GM04504 (cell line): Measurements from ENCODE around the gene TDP1.
A peak's percentile ranks its signal among the peaks of the same experiment; 100 is the strongest.

ENCODE experiments used
- DNase-seq: peaks from one replicate; pipeline ENCODE4 v3.0.0-alpha.2; 2012; ENCODE audit warnings: low read depth

The TDP1 gene

GRCh38 chr14:89955745-89956660 is at the start of gene TDP1:
TSS of gene TDP1 (plus strand) at chr14:89955927. CDS start at chr14:89963115, 7,188 bp downstream.
- DNase-seq, result peak; percentile 89

GRCh38 chr14:89906000-89906399 is 49.7 kb upstream of the TDP1 start:
- no peak for DNase-seq

GRCh38 chr14:89907655-89908054 is 48.1 kb upstream of the TDP1 start:
- no peak for DNase-seq

GRCh38 chr14:89908712-89909450 is 46.8 kb upstream of the TDP1 start:
- no peak for DNase-seq

- DNase-seq, result no peak
Measured at GRCh38 chr14:89909586-89909985, 46.1 kb upstream of the TDP1 start.

DNA sequence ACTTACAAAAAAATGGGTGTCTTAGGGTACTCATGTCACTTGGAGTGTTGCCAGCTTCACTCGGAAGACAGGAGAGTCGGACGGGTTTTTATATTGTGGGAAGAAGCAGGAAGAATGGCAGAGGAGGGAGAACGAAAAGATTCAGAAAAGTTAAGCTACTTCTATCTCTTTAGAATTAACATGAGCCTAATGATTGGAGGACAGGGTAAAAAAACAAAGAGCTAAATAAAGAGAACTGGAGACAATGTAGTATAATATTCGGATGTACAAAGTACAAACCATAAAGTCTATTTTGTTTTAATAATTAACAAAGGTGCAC is 45.1 kb upstream of the TDP1 start:
- no peak for DNase-seq

GRCh38 chr14:89911010-89911919 is 44.5 kb upstream of the TDP1 start:
- no peak for DNase-seq

DNA sequence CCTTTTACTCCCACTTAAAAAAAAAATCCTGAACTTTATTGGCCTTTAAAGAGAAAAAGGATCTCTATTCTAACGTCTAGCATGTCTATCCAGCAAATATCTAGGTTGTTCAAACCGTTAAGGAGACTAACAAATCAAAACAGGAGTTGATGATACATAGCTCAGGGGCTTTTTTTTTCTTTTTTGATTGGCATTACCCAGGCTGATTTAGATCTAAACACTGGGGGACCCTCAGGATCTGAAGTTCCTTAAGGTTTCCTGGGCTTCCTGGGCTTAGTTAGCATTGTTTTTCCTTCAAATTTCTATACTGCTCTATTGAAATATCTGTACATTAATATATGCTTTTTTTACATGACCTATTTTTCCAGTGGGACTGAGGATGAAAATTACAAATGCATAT is 43.5 kb upstream of the TDP1 start:
- no peak for DNase-seq

- DNase-seq, result peak; percentile 98
Measured at GRCh38 chr14:89912667-89913211, 43.0 kb upstream of the TDP1 start.

GRCh38 chr14:89915114-89915878 is 40.4 kb upstream of the TDP1 start:
- peak; percentile 44 for DNase-seq

DNA sequence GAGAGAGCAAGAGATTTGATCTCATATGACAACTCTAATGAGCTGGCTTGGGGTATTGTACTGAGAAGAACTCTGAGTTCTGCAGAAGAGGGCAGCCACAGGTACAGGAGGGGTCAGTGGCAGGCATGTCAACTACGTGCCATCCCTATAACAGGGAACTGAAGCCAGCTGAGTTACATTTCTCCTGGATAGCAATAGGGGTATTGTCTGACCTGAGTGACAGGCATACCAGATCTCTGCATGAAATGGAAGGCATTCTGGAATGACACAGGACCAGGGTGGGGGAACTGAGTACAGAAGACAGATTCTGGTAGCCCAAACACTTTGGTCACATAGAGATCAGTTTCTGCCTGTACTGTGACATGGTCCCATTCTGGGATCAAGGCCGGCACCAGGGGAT is 37.0 kb upstream of the TDP1 start:
- no peak for DNase-seq

- no peak for DNase-seq
Measured at GRCh38 chr14:89920056-89920455, 35.7 kb upstream of the TDP1 start.

DNA sequence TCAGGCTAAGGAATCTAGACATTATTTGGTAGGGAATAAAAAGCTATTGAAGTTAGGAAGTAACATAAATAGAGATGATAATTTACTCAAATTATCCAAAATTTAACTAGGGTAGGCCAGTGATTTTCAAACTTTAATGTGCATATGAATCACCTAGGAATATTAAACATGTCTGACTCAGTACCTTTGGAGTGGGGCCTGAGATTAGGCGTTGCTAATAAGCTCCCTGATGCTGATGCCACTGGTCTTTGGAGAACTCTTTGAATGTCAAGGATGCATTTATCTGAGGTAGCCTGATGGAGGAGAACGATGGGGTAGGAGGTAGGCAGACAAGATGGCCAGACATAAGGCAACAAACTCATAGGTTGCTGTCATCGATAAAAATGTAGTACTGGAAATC is 34.4 kb upstream of the TDP1 start:
- DNase-seq, result no peak

DNA sequence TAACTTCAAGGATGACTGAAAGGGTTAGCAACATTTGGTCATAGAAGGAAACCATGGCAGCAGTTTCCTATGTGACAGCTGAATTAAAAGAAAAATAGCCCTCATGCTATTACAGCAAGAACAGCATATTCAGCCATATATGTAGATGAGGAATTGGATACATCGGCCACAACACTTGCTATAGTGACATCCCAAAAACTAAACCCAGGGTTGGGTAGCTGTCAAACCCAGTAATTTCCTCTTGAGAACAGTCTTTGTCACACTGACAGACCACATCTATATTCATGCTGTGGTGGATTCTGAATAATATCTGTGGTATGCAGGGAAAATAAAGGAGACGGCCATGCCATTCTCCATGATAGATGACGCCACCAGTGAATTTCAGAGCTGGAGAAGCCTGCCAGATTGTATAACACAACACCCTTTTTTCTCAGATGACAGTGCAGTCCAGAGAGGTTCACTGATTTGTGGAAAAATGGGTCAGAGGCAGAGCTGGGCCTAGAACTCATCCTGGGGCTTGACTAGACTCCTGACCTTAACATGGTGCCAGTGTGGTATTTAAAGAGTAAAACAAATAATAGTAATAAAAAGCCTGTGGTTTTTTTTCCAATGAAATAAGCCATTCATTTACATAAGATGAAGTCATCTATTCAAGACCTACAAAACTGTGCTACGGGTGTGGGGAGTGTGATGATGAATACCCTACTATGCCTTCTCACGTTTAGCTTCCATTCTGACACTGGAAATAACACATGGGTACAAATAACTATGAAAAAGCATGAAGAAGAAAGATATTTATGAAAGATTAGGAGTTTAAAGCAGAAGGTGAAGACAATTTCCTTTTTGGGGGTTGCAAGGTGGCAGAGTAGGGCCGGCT is 33.5 kb upstream of the TDP1 start:
- DNase-seq, result peak; percentile 80

DNA sequence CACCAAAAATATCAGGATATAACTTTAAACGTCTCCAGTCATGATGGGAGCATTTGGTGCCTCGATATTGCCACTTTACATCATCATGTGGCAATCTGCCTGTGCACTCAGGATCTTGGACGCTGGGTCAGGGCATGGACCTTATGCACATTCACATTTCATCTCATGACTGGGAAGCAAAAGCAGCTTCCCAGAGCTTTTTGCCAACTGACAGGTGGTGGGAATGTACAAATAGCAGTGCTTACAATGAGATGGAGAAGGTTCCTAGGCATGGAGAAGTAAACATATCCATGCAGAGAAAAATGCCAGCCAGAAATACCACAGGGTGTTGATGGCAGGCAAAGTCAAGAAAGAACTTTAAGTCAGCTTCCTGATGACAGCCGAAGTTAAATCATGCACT is 31.5 kb upstream of the TDP1 start:
- no peak for DNase-seq

GRCh38 chr14:89926694-89927093 is 29.0 kb upstream of the TDP1 start:
- no peak for DNase-seq

DNA sequence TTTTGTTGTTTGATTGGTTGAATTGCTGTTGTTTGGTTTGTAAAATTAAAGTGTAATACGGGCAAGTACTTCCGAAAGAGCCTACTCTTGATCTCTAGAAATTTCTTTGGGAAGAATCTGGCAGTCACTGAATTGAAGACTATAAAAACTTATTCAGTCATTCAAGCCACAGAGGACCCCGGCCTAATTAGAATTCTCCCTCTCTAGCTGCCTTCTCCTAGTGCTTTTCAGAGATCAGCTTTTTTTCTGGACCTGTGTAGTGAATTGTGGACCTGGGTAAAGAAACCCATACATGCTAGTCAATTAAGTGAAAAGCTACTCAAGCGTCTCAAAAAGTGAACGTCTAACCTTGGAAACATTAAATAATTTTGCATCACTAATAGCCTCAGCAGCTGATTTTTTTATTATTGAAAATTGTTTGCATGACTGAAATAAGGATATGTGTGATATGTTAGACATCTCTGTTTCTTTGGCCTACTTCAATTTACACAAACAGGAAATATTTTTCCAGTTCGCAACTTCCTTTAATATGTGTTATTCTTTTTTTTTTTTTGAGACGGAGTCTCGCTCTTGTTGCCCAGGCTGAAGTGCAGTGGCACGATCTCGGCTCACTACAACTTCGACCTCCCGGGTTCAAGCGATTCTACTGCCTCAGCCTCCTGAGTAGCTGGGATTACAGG is 28.4 kb upstream of the TDP1 start:
- DNase-seq, result no peak

GRCh38 chr14:89933002-89933401 is 22.7 kb upstream of the TDP1 start:
- DNase-seq, result no peak

DNA sequence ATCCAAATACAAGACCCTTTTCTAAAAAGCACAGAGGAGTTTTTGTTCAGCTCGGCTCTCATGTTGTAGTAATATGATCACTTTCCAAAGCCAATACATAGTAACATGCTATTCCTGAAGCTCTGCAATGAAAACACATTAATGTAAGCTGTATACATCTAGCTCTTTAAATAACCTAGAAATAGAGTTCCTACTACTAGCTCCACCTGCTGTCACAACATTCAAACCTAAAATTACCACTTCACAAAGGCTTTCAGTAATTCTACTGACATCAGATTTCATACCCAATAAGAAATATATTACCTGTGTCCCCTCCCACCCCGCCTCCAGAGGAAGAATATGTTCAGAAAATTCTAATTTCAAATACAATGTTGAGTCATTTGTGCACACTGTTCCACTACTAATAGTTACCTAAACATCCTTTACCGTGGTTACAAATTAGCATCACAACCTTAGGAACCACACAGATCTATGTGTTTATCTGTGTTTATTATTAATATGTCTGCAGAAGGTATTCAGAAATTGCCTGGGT is 19.0 kb upstream of the TDP1 start:
- no peak for DNase-seq
